Measurements from ENCODE around the gene HIVEP3.

Gene HIVEP3

GRCh38 chr1:41735631-41736260, 183.0 kb downstream of the HIVEP3 start:
- in situ Hi-C loops (cut with MboI; ENCODE audit: low sequenced_read_pairs), result no loop called here

- in situ Hi-C loops (cut with MboI; ENCODE audit: low sequenced_read_pairs), result no loop called here
These were observed 183.6 kb downstream of the HIVEP3 start for GRCh38 chr1:41735139-41735538.

- in situ Hi-C loops (cut with MboI; ENCODE audit: low sequenced_read_pairs), result no loop called here
These were observed 184.3 kb downstream of the HIVEP3 start for GRCh38 chr1:41734201-41734970.

GRCh38 chr1:41733725-41734124, 185.0 kb downstream of the HIVEP3 start:
- in situ Hi-C loops (cut with MboI; ENCODE audit: low sequenced_read_pairs), result no loop called here

- in situ Hi-C loops (cut with MboI; ENCODE audit: low sequenced_read_pairs), result no loop called here
These were observed 185.7 kb downstream of the HIVEP3 start for GRCh38 chr1:41733021-41733420.

GRCh38 chr1:41731516-41732030, 187.1 kb downstream of the HIVEP3 start:
- in situ Hi-C loops (cut with MboI; ENCODE audit: low sequenced_read_pairs), result no loop called here

- in situ Hi-C loops (cut with MboI; ENCODE audit: low sequenced_read_pairs), result no loop called here
These were observed 187.9 kb downstream of the HIVEP3 start for GRCh38 chr1:41730806-41731205.

GRCh38 chr1:41728403-41729202, 190.1 kb downstream of the HIVEP3 start:
- in situ Hi-C loops (cut with MboI; ENCODE audit: low sequenced_read_pairs), result no loop called here

GRCh38 chr1:41727749-41728115, 191.0 kb downstream of the HIVEP3 start:
- in situ Hi-C loops (cut with MboI; ENCODE audit: low sequenced_read_pairs), result no loop called here

GRCh38 chr1:41726899-41727748, 191.6 kb downstream of the HIVEP3 start:
- in situ Hi-C loops (cut with MboI; ENCODE audit: low sequenced_read_pairs), result no loop called here

GRCh38 chr1:41726292-41726691, 192.4 kb downstream of the HIVEP3 start:
- in situ Hi-C loops (cut with MboI; ENCODE audit: low sequenced_read_pairs), result no loop called here

GRCh38 chr1:41724926-41725325, 193.8 kb downstream of the HIVEP3 start:
- in situ Hi-C loops (cut with MboI; ENCODE audit: low sequenced_read_pairs), result no loop called here

GRCh38 chr1:41724248-41724647, 194.5 kb downstream of the HIVEP3 start:
- in situ Hi-C loops (cut with MboI; ENCODE audit: low sequenced_read_pairs), result no loop called here

GRCh38 chr1:41723786-41724185, 194.9 kb downstream of the HIVEP3 start:
- in situ Hi-C loops (cut with MboI; ENCODE audit: low sequenced_read_pairs), result no loop called here

GRCh38 chr1:41722184-41722583, 196.5 kb downstream of the HIVEP3 start:
- in situ Hi-C loops (cut with MboI; ENCODE audit: low sequenced_read_pairs), result no loop called here

- in situ Hi-C loops (cut with MboI; ENCODE audit: low sequenced_read_pairs), result no loop called here
These were observed 197.8 kb downstream of the HIVEP3 start for GRCh38 chr1:41720861-41721410.

- in situ Hi-C loops (cut with MboI; ENCODE audit: low sequenced_read_pairs), result no loop called here
These were observed 199.1 kb downstream of the HIVEP3 start for GRCh38 chr1:41719590-41719989.

- in situ Hi-C loops (cut with MboI; ENCODE audit: low sequenced_read_pairs), result no loop called here
These were observed 199.6 kb downstream of the HIVEP3 start for GRCh38 chr1:41719128-41719527.

GRCh38 chr1:41718497-41718896, 200.2 kb downstream of the HIVEP3 start:
- in situ Hi-C loops (cut with MboI; ENCODE audit: low sequenced_read_pairs), result no loop called here

Measured in HL-60/S4 (cell line).